SK-N-SH treated with all-trans-retinoic acid at 6 μM for 48 hours (cell line): Measurements from ENCODE around the gene CADM1.

Experiments
- ISL1 ChIP-seq: fragments of 250-450 bp; sonication (Bioruptor Pico); IDR thresholded peaks from 2 replicates; pipeline ENCODE4 v2.1.2; 2022; ENCODE audit warnings: mild to moderate bottlenecking, moderate library complexity
- PPARA ChIP-seq: fragments of 250-450 bp; sonication (Bioruptor Pico); IDR thresholded peaks from 2 replicates; pipeline ENCODE4 v1.5.0; 2020; ENCODE audit warnings: mild to moderate bottlenecking, borderline replicate concordance
- RARB ChIP-seq: fragments of 250-450 bp; sonication (Bioruptor Pico); IDR thresholded peaks from 2 replicates; pipeline ENCODE4 v1.8.0; 2021; ENCODE audit warnings: mild to moderate bottlenecking, moderate library complexity
- ZFP3 ChIP-seq: fragments of 250-450 bp; sonication (Bioruptor Pico); IDR thresholded peaks from 2 replicates; pipeline ENCODE4 v1.5.0; 2020; ENCODE audit warnings: mild to moderate bottlenecking, moderate library complexity
- ZFP30 ChIP-seq: fragments of 450-650 bp; formaldehyde crosslinking; IDR thresholded peaks from 2 replicates; pipeline ENCODE4 v1.5.0; 2022; ENCODE audit warnings: mild to moderate bottlenecking, moderate library complexity
- ZNF565 ChIP-seq: fragments of 450-650 bp; formaldehyde crosslinking; conservative IDR thresholded peaks from 2 replicates; pipeline ENCODE4 v1.5.0; 2020; ENCODE audit warnings: low read depth, mild to moderate bottlenecking, moderate library complexity
- ZNF70 ChIP-seq: fragments of 450-650 bp; formaldehyde crosslinking; IDR thresholded peaks from 2 replicates; pipeline ENCODE4 v1.5.0; 2020; ENCODE audit warnings: mild to moderate bottlenecking, moderate library complexity
- TF ChIP-seq, protein P1 (sequence below): fragments of 250-450 bp; sonication (Bioruptor Pico); IDR thresholded peaks from 2 replicates; pipeline ENCODE4 v1.8.0; 2021; ENCODE audit warnings: low read depth, mild to moderate bottlenecking, moderate library complexity, borderline replicate concordance
- TF ChIP-seq, protein P2 (sequence below): fragments of 250-450 bp; sonication (Bioruptor Pico); IDR thresholded peaks from 2 replicates; pipeline ENCODE4 v1.8.0; 2020; ENCODE audit warnings: mild to moderate bottlenecking, moderate library complexity, borderline replicate concordance
- TF ChIP-seq, protein P3 (sequence below): fragments of 250-450 bp; sonication (Bioruptor Pico); IDR thresholded peaks from 2 replicates; pipeline ENCODE4 v1.5.0; 2020; ENCODE audit warnings: mild to moderate bottlenecking, moderate library complexity

DNA sequence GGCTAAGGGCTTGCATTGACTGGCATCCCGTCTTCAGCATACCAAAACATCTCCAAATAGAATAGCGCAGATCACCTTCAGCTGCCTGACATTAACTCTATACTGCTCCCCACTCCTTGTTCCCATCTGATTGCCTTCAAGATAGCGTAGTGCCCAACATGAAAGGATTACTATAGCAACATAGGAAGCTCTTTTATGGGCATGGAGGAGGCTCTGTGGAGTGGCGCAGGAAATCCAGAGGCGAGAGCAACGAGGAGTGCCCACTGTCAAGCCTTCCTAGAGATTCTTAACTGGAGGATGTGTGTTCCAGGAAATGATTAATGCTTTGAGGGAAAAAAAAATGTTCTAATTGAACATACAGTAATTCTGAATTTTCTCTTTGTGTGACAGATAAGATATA is 213.3 kb downstream of the CADM1 start:
- TF ChIP-seq ZFP30 (CRISPR knock-in tag) (no peak), RARB (CRISPR knock-in tag) (no peak), ISL1 (CRISPR knock-in tag) (no peak), PPARA (CRISPR knock-in tag) (no peak), ZFP3 (CRISPR knock-in tag) (no peak), ZNF70 (no peak), ZNF565 (no peak)
- TF ChIP-seq, protein P1, sequence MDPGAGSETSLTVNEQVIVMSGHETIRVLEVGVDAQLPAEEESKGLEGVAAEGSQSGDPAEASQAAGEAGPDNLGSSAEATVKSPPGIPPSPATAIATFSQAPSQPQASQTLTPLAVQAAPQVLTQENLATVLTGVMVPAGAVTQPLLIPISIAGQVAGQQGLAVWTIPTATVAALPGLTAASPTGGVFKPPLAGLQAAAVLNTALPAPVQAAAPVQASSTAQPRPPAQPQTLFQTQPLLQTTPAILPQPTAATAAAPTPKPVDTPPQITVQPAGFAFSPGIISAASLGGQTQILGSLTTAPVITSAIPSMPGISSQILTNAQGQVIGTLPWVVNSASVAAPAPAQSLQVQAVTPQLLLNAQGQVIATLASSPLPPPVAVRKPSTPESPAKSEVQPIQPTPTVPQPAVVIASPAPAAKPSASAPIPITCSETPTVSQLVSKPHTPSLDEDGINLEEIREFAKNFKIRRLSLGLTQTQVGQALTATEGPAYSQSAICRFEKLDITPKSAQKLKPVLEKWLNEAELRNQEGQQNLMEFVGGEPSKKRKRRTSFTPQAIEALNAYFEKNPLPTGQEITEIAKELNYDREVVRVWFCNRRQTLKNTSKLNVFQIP (CRISPR knock-in tag): no peak
- TF ChIP-seq, protein P2, sequence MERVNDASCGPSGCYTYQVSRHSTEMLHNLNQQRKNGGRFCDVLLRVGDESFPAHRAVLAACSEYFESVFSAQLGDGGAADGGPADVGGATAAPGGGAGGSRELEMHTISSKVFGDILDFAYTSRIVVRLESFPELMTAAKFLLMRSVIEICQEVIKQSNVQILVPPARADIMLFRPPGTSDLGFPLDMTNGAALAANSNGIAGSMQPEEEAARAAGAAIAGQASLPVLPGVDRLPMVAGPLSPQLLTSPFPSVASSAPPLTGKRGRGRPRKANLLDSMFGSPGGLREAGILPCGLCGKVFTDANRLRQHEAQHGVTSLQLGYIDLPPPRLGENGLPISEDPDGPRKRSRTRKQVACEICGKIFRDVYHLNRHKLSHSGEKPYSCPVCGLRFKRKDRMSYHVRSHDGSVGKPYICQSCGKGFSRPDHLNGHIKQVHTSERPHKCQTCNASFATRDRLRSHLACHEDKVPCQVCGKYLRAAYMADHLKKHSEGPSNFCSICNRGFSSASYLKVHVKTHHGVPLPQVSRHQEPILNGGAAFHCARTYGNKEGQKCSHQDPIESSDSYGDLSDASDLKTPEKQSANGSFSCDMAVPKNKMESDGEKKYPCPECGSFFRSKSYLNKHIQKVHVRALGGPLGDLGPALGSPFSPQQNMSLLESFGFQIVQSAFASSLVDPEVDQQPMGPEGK (CRISPR knock-in tag): no peak
- TF ChIP-seq, protein P3, sequence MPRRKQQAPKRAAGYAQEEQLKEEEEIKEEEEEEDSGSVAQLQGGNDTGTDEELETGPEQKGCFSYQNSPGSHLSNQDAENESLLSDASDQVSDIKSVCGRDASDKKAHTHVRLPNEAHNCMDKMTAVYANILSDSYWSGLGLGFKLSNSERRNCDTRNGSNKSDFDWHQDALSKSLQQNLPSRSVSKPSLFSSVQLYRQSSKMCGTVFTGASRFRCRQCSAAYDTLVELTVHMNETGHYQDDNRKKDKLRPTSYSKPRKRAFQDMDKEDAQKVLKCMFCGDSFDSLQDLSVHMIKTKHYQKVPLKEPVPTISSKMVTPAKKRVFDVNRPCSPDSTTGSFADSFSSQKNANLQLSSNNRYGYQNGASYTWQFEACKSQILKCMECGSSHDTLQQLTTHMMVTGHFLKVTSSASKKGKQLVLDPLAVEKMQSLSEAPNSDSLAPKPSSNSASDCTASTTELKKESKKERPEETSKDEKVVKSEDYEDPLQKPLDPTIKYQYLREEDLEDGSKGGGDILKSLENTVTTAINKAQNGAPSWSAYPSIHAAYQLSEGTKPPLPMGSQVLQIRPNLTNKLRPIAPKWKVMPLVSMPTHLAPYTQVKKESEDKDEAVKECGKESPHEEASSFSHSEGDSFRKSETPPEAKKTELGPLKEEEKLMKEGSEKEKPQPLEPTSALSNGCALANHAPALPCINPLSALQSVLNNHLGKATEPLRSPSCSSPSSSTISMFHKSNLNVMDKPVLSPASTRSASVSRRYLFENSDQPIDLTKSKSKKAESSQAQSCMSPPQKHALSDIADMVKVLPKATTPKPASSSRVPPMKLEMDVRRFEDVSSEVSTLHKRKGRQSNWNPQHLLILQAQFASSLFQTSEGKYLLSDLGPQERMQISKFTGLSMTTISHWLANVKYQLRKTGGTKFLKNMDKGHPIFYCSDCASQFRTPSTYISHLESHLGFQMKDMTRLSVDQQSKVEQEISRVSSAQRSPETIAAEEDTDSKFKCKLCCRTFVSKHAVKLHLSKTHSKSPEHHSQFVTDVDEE (CRISPR knock-in tag): no peak
